Measurements from ENCODE around the gene ZNRF2. TPM values are rescaled to one million over a fixed set of nuclear protein-coding genes. Genes with fewer than 3 reads are reported as not detected.

ZNRF2 gene
- 4.6 and 5.3 TPM in 2 replicates for total RNA-seq

GRCh38 chr7:30284298-30285066, at the start of gene ZNRF2:
TSS of gene ZNRF2 (plus strand) at chr7:30284597. CDS start at chr7:30285358, 761 bp downstream.

Other genes with a start within 250 kb of the ZNRF2 start
- 13.1 and 17.2 TPM in 2 replicates for gene MTURN, start 149.6 kb upstream of the ZNRF2 start, total RNA-seq
- 6.7 and 7.3 TPM in 2 replicates for gene NOD1, start 194.2 kb downstream of the ZNRF2 start, total RNA-seq
- 29.8 and 33.6 TPM in 2 replicates for gene GGCT, start 220.2 kb downstream of the ZNRF2 start, total RNA-seq